HG02588 (cell line): ENCODE data around the gene PRAMEF13.
"Not testable (repeated sequence)": the region's sequence is repeated elsewhere in the genome, so short reads cannot be mapped to it uniquely, and the experiment has no call there.

Experiments
- ATAC-seq: cut with Tn5 transposase; IDR thresholded peaks from one replicate; pipeline ENCODE4 v1.9.1; 2021; ENCODE audit warnings: mild to moderate bottlenecking, moderate library complexity; ENCODE audit not compliant: unreplicated experiment

PRAMEF13 gene

GRCh38 chr1:13208712-13209111 lies 7.5 kb upstream of the PRAMEF13 start:
- ATAC-seq = not testable (repeated sequence)

GRCh38 chr1:13171548-13171947 lies 29.7 kb downstream of the PRAMEF13 start, which contains the start of gene PRAMEF9:
TSS of gene PRAMEF9 (plus strand) at chr1:13171848. CDS start at chr1:13175281, 3,433 bp downstream.
- ATAC-seq = not testable (repeated sequence)

- not testable (repeated sequence) for ATAC-seq
Measured at GRCh38 chr1:13165531-13165930, 35.7 kb downstream of the PRAMEF13 start, which contains the start of gene HNRNPCL4. TSS of gene HNRNPCL4 (minus strand) at chr1:13165631. CDS start at chr1:13165467, 164 bp downstream.

GRCh38 chr1:13155909-13156308 lies 45.3 kb downstream of the PRAMEF13 start, which contains the start of gene PRAMEF26:
TSS of gene PRAMEF26 (minus strand) at chr1:13156009. CDS start at chr1:13153095, 2,914 bp downstream.
- ATAC-seq = not testable (repeated sequence)
